Mucosa of rectum (tissue), 2 donors: Measurements from ENCODE around the gene CACNA2D2.

Experiments used
- H3K27ac ChIP-seq, 2 donors: one replicate each; pipeline ENCODE4 v1.7.0; 2013; ENCODE audit warnings: inconsistent platforms in 2 of 2, low read depth in 2 of 2, low read length in 2 of 2
- H3K27me3 ChIP-seq, 2 donors: one replicate each; pipeline ENCODE4 v1.7.0; 2013; ENCODE audit warnings: low read length in 2 of 2; ENCODE audit not compliant: control insufficient read depth in 2 of 2, insufficient read depth in 2 of 2
- H3K36me3 ChIP-seq, 2 donors: one replicate each; pipeline ENCODE4 v1.7.0; 2013; ENCODE audit warnings: low read length in 2 of 2; ENCODE audit not compliant: control insufficient read depth in 2 of 2, insufficient read depth in 2 of 2
- H3K4me1 ChIP-seq, 2 donors: one replicate each; pipeline ENCODE4 v1.7.0; 2013; ENCODE audit warnings: low read length in 2 of 2, mild to moderate bottlenecking in 1 of 2; ENCODE audit not compliant: control insufficient read depth in 2 of 2, insufficient read depth in 2 of 2
- H3K4me3 ChIP-seq, 2 donors: one replicate each; pipeline ENCODE4 v1.7.0; 2013; ENCODE audit warnings: low read length in 2 of 2
- H3K9ac ChIP-seq, 2 donors: one replicate each; pipeline ENCODE4 v1.7.0; 2013; ENCODE audit warnings: low read length in 2 of 2, low read depth in 1 of 2, mild to moderate bottlenecking in 1 of 2
- H3K9me3 ChIP-seq, 2 donors: one replicate each; pipeline ENCODE4 v1.7.0; 2013; ENCODE audit warnings: low read length in 2 of 2; ENCODE audit not compliant: control insufficient read depth in 2 of 2
- donor health status: healthy.
- donor health status: Normal muscosa, but diverticular disease.

The CACNA2D2 gene

DNA sequence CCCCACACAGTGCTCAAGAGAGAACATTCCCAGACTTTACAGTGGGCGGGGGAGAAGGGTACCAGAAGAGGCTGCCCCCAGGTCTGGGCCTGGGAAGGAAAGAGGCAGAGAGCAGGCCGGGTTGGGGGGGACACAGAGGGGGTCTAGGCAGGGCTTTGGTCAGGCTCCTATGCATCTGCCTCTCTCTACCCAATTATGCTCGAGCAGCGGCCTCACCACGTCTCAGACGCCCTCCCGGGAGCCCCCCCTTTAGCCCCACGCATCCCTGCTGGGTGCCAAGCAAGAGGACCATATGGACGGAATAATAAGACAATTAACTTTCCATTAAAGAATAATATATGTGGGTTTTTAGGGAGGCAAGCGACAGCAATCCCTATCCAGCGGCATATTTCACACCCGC is 32.8 kb downstream of the CACNA2D2 start:
- no peaks in the 10 kb centered on the region for H3K27me3 ChIP-seq
- H3K4me3 ChIP-seq: no peak overlapping the region
- H3K4me1 ChIP-seq: no peaks in the 10 kb centered on the region
- no peaks in the 10 kb centered on the region for H3K9me3 ChIP-seq
- no peaks in the 10 kb centered on the region for H3K36me3 ChIP-seq
- no peak overlapping the region for H3K27ac ChIP-seq
- no peak overlapping the region for H3K9ac ChIP-seq

DNA sequence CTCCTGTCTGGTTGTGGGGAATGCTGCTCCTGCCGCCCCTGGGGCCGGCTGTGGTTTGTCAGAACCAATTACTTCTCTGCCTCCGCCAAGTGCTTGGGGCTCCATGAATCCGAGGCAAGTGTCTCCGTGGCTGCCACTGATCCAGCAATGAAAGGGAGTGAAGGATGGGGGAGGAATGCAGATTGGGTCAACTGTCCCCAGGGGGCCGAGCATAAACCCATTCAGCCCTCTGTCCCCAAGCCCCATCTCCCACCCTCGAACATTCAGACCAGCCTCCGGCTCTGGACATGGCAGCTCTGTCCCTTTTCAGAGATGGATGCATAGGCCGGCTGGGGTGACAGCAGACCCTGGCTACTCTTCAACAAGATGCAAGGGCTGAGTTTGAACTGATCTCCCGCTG is 35.5 kb downstream of the CACNA2D2 start:
- Histone ChIP-seq H3K27me3 (no peaks in the 10 kb centered on the region), H3K9ac (no peak overlapping the region), H3K4me3 (no peak overlapping the region), H3K9me3 (no peaks in the 10 kb centered on the region), H3K36me3 (no peaks in the 10 kb centered on the region), H3K4me1 (no peaks in the 10 kb centered on the region), H3K27ac (no peak overlapping the region)

DNA sequence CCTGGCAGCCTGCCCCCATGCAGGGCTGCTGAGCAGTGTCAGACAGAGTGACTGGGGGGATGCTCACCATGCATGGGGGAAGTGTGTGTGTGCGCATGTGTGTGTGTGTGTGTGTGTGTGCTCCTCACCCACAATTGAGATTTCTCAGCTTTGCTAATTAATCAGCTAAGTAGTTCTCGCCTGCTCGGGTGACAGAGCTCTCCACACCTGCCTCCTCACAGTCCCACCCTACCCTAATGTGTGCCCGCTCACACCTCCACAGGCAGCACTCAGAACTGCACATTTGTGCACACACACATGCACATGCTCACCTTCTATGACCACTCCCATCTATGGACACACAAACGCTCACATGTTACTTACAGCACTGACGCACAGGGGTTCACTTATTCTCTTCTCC is 37.3 kb downstream of the CACNA2D2 start:
- Histone ChIP-seq H3K9me3 (no peaks in the 10 kb centered on the region), H3K4me3 (no peak overlapping the region), H3K9ac (no peak overlapping the region), H3K4me1 (no peaks in the 10 kb centered on the region), H3K27me3 (no peaks in the 10 kb centered on the region), H3K36me3 (no peaks in the 10 kb centered on the region), H3K27ac (no peak overlapping the region)

DNA sequence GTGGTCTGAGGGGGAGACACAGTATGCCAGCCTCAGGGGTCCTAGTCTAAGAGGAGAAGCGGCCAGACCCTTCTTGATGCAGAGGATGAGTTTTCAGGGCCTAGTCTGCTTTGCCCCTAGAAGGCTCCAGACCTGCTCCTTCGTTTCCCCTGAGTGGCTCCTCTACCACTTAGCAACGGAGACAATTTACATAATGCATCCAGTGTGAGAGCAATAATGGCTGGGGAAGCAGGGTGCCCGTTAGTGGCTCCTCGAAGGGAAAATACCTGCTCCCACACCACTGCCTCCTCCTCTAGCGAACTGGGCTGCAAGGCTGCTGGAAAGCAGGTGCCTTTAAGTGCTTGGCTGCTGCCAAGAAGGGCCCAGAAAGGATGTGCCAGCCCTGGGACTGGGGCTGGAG is 38.9 kb downstream of the CACNA2D2 start:
- Histone ChIP-seq H3K4me3 (no peak overlapping the region), H3K9me3 (no peaks in the 10 kb centered on the region), H3K36me3 (no peaks in the 10 kb centered on the region), H3K27me3 (no peaks in the 10 kb centered on the region), H3K9ac (no peak overlapping the region), H3K4me1 (no peaks in the 10 kb centered on the region), H3K27ac (no peak overlapping the region)

DNA sequence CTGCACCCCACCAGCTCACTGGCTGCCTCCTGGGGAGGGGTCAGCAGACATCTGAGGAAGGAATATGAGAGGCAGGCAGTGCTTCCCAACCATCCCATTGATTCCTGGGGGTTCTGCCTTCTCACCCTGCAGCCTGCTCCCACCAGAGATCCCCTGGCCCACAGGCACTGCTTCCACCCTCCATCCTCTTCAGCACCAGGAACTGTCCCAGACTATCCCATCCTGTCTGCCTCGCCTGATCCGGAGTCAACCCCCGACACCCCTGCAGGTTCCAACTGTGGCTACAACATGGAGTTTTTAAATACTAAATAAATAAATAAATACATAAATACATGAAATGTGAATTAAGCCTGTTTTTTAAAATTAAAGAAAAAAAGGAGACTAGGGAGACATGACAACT is 43.6 kb downstream of the CACNA2D2 start:
- Histone ChIP-seq H3K4me1 (no peaks in the 10 kb centered on the region), H3K27ac (no peak overlapping the region), H3K36me3 (no peaks in the 10 kb centered on the region), H3K9ac (no peak overlapping the region), H3K9me3 (no peaks in the 10 kb centered on the region), H3K4me3 (no peak overlapping the region), H3K27me3 (no peaks in the 10 kb centered on the region)

DNA sequence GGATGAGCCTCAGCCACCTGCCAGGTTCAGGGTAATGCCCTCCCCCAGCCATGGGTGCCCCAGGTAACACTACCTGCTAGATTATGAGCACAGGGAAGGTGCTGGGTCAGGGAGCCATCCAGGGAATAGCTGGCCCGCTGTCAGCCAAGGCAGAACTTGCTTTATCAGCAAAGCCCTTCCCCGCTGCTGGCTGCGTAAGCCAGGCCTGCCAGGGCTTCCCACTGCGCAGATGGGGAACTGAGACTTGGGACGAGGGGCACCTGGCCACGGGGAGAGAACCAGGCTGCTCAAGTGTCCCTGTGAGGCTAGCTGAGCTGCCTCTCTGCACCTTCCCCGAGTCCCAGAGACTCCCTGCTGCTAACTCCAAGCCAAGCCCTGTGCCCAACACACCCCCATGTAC is 45.4 kb downstream of the CACNA2D2 start:
- no peak overlapping the region for H3K27ac ChIP-seq
- H3K4me3 ChIP-seq: no peak overlapping the region
- H3K9me3 ChIP-seq: no peaks in the 10 kb centered on the region
- no peak overlapping the region for H3K9ac ChIP-seq
- no peaks in the 10 kb centered on the region for H3K27me3 ChIP-seq
- no peaks in the 10 kb centered on the region for H3K36me3 ChIP-seq
- no peaks in the 10 kb centered on the region for H3K4me1 ChIP-seq

DNA sequence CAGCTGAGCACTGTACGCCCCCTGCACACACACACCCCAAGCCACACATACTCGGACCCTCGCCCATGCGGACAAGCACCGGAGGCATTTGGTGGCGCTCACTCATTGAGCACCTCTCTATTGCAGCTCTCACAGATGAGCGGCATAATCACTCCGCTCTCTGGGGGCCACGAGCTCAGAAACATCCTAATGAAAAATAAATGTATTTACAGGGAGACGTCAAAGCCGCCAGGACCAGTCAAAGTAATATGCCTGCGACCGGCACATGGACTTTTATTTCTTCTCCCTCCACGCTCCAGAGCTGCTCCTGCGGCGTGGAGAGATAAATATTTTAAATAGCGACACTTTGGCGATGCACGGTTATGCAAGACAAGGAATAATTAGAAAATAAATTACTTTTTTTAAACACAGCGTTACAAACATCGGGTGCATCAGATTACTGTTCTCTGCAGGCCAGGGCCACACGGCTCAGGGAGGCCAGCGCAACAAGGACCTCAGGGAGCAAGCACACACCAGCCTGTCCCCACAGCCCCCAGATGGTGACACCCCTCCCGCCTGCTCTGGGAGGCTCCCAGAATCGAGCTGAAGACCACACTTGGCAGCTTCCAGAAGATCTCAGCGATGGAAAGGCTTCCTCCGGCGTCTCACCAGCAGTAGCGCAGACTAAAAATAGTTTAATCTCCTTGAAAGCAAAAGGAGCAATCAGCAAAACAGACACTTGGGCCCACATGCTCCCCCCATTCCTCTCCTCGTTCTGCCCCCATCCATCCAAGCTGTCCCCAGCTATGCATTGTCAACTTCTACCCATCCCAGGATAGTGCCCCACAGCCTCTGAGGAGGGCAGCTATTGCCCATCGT is 48.0 kb downstream of the CACNA2D2 start:
- no peaks in the 10 kb centered on the region for H3K4me1 ChIP-seq
- no peak overlapping the region for H3K4me3 ChIP-seq
- no peaks in the 10 kb centered on the region for H3K36me3 ChIP-seq
- H3K9me3 ChIP-seq: no peaks in the 10 kb centered on the region
- H3K9ac ChIP-seq: no peak overlapping the region
- no peak overlapping the region for H3K27ac ChIP-seq
- H3K27me3 ChIP-seq: no peaks in the 10 kb centered on the region

DNA sequence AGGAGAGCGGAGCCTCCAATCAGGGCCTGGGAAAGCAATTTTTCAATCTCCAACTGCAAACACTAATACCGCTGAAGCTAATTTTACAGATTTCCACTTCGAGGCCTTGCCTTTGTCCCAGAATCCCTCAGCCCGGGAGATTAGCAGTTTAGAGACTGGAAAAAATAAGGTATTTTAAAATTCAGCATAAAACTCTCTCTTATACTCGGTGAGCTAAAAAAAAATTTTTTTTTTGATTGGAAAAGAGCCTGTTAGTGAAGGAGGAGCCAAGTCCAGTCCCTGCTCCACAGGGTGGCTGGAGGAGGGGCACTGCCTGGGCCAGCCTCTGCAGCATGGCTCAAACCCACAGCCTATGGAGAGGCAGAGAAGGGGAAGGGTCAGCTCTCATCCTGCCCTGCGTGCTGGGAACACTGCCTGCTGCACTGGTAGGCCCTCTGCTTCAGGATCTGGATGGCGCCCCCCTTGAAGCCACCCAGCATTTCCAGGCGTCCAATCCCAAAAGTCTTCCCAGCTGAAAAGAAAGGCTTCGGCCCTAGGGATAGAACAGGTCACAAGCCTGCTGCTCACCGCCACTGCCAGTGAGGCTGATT is 48.9 kb downstream of the CACNA2D2 start:
- Histone ChIP-seq H3K27ac (no peak overlapping the region), H3K4me3 (no peak overlapping the region), H3K36me3 (no peaks in the 10 kb centered on the region), H3K27me3 (no peaks in the 10 kb centered on the region), H3K9ac (no peak overlapping the region), H3K9me3 (no peaks in the 10 kb centered on the region), H3K4me1 (no peaks in the 10 kb centered on the region)

DNA sequence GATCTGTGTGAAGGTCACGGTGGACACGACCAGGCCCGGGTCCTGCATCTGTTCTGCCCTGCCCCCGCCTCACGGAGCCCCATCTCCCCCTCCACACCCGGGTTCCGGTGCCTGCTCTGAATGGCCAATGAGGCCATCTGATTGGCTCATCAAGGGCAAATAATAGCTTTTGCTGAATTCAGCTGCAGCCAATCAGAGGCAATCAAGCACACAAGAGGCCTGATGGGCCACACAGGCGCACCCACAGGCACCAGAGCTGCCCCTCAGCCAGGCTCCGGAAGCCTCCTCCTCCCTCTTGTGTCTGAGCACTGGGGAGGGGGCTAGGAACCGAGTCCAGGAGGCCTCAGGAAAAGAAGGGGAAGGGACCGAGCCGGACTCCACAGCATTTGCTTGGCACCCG is 49.5 kb downstream of the CACNA2D2 start:
- H3K4me1 ChIP-seq: no peaks in the 10 kb centered on the region
- H3K9me3 ChIP-seq: no peaks in the 10 kb centered on the region
- H3K27ac ChIP-seq: no peak overlapping the region
- no peak overlapping the region for H3K9ac ChIP-seq
- H3K4me3 ChIP-seq: no peak overlapping the region
- H3K27me3 ChIP-seq: no peaks in the 10 kb centered on the region
- no peaks in the 10 kb centered on the region for H3K36me3 ChIP-seq

DNA sequence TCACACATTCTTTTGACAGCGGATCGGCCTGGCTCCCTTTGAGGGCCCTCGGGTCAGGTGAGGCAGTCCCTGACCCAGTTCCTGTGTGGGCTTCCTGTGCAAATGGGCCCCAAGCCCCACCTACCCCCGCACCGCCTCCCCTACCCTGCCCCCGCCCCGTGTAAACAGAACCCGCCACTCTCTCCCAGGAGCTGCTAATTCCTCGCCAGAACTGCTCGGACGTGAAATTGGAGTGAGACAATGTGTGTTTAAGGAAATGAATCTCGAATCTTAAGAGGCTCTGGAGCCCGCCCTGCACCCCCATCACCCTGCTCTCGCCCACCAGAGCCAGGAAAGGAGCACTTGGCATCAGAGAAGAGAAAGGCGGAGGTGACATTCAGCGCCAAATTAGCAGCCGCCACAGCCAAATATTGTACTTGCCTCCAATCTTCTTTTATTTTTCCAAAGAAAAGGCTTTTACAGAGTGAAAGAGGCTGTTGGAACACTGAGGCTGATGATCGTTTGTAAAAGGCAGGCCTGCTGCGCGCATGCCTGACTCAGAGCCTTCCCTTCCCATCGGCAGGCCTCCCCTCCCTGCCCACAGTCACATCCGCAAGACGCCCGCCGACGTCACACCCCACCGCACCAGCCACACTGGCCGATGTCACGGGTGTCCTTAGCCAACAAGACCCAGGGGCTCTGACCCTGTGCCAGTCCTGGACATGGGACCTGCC is 53.1 kb downstream of the CACNA2D2 start:
- Histone ChIP-seq H3K36me3 (no peaks in the 10 kb centered on the region), H3K4me3 (peak overlapping the region in 1 of 2 donors; percentile 53), H3K27ac (peak overlapping the region; percentile 49 to 61), H3K27me3 (no peaks in the 10 kb centered on the region), H3K4me1 (peaks cover 3 to 6% of the 10 kb centered on the region in 2 donors), H3K9me3 (no peaks in the 10 kb centered on the region), H3K9ac (no peak overlapping the region)
